Dedifferentiated amniotic fluid mesenchymal stem cell (primary cell): ENCODE data around the gene PTPN18.

Experiments
- DNase-seq: peaks from one replicate; pipeline ENCODE4 v3.0.0-alpha.2; 2016; ENCODE audit errors: extremely low spot score

PTPN18 gene

DNA sequence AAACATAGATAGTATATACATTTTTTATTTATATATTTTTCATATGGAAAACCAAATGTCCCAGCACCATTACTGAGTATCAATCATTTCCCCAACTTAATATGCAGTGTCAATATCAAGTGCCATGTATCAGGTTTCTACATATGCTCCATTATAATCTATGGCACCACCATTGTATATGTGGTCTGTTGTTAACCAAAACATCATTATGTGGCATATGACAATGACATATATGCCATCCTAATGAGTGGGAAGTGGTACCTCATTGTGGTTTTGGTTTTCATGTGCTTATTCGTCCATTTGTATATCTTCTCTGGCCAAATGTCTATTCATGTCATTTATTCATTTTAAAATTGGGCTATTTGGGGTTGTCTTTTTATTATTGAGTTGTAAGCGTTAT lies 9.2 kb downstream of the PTPN18 start:
- DNase-seq = no peak

DNA sequence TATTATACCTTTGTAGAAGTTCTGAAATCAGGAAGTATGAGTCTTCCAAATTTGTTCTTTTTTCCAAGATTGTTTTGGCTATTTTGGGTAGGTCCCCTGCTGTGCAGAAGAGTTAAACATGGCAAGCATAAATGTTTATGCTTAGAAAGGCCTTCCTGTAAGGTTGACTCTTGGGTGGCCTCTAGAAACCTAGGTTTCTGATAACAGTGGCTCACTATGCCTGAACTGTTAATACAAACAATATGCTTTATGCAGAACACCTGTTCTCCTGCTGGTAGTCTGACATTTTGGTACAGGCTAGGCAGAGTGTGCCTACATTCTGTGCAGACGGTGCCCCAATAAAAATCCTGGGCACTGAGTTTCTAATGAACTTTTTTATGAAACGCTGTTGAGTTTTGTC lies 10.1 kb downstream of the PTPN18 start:
- no peak for DNase-seq

DNA sequence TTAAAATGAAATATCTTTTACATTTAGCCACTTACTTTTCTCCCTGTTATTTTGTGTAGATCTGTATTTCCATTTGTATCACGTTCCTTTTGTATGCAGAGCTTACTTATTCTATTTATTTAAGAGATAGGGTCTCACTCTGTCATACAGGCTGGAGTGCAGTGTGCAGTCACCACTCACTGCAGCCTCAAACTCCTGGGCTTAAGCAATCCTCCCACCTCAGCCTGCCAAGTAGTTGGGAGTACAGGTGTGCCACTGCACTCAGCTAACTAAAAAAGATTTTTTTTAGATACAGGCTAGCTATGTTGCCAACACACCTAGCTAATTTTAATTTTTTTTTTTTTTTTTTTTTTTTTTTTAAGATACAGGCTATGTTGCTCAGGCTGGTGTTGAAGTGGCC lies 10.9 kb downstream of the PTPN18 start:
- DNase-seq = no peak

- DNase-seq = no peak
These were observed 12.9 kb downstream of the PTPN18 start for GRCh38 chr2:130368786-130369185.

DNA sequence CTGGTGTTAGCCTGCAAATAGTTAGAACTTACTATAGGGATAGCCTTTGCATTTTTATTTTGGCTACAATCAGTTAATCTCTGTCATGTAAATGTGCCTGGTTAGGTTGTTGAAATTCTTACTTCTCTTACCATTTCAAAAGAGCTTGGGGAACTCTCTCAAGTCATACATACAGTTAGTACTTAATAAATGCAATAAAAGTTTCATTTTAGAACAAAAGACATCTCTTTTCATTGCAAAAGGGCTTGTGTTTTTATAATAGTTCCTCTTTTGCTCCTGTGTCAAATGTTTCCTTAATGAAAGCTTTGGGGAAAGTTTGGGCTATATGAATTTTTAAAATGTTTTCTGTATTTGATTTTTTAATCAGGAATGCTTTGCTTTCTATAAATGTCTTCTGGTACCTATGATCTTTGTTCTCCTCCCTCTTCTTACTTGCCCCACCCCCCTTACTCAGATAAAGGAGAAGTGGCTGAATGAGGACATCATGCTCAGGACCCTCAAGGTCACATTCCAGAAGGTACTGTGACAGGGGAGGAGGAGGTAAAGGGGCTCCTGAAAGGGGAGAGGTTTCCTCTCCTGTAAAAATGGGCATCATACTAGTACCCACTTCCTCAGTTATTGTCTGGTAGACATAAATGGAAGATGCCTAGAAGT lies 13.6 kb downstream of the PTPN18 start:
- DNase-seq = no peak

GRCh38 chr2:130369965-130370341 lies 14.1 kb downstream of the PTPN18 start:
- no peak for DNase-seq

DNA sequence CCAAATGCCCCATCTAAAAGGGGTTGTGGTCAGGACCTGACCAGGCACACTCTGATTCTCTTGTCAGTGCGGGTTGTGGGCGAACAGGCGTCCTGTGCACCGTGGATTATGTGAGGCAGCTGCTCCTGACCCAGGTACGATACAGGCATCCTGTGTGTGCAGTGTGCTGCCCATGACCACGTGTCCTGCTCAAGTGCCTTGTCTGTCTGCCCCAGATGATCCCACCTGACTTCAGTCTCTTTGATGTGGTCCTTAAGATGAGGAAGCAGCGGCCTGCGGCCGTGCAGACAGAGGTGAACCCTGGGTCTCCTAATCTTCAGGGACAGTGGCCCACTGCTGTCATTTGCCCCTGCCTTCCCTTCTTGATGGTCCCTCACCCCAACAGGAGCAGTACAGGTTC lies 14.6 kb downstream of the PTPN18 start:
- DNase-seq = no peak

DNA sequence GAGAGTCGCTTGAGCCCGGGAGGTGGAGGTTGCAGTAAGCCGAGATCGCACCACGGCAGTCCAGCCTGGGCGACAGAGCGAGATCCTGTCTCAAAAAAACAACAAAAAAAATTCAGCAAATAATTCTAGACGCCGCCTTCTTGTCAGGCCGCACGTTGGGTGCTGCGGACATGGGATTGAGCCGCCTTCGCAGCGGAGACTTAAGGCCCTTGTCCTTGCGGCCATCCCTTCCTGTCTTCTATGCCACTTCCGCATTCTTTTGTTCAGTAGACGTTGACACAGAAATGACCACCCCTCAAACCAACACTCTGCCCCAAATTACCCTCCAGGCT lies 15.8 kb downstream of the PTPN18 start:
- DNase-seq = no peak

- peak; percentile 73 for DNase-seq
These were observed 16.4 kb downstream of the PTPN18 start for GRCh38 chr2:130372055-130372832.

DNA sequence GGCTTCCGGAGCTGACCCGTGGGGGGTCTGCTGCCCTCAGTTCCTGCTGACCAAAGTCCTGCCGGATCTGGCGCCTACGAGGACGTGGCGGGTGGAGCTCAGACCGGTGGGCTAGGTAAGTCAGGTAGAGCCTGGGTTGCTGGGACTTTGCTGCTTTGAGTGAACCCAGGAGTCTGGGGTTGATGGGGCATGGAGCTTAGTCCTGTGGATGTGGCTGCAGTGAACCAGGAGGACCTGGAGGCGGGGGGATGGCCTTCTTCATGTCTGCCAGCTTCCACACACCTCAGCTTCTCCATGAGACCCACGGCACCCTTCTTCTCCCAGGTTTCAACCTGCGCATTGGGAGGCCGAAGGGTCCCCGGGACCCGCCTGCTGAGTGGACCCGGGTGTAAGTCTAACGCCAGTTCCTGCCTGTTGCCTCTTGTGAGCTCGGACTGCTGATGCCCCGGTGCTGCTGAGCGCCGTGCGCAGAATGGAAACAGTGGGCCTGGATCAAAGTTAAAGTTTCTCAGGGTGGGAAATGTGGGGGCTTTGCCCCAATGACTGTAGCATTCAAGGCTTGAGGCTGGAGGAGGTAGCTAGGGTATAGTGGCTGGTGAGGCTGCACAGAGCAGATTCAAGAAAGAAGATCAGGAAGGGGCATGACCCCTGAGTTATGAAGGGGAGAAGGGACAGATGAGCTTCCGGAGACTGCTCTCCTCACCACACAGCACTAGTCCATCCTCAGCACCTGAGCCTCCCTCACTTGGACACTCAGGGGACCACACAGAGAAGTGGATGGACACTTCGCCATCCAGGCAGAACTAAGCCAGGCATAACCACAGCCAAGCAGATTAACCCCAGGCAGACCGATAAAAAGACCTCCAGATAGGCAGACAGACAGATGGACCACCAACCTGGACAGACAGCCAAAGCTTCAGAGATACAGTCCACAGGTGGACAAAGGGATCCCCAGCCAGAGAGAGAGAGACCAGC lies 17.3 kb downstream of the PTPN18 start:
- DNase-seq = no peak

DNA sequence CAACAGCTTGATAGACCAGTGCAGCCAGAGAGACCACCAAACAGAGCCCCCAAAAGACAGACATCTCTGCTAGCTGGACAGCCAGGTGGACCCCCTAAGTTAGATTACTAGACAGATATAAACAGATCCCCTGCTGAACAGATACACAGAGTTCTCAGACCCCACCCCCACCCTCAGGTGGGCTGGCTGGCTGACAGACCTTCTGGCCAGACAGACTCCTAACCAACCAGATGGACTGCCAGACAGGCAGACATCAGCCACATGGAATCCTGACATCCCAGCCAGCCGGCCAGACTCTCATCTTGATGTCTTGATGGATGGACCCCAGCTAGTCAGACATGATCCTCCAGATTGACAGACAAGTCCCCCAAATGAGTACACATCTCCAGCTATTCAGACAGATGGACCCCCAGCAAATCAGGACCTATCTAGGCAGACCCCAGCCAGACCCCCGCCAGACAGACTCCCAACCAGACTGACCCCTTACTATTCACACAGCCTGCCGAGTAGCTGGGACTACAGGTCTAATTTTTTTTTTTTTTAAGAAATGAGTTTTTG lies 18.0 kb downstream of the PTPN18 start:
- DNase-seq = no peak

DNA sequence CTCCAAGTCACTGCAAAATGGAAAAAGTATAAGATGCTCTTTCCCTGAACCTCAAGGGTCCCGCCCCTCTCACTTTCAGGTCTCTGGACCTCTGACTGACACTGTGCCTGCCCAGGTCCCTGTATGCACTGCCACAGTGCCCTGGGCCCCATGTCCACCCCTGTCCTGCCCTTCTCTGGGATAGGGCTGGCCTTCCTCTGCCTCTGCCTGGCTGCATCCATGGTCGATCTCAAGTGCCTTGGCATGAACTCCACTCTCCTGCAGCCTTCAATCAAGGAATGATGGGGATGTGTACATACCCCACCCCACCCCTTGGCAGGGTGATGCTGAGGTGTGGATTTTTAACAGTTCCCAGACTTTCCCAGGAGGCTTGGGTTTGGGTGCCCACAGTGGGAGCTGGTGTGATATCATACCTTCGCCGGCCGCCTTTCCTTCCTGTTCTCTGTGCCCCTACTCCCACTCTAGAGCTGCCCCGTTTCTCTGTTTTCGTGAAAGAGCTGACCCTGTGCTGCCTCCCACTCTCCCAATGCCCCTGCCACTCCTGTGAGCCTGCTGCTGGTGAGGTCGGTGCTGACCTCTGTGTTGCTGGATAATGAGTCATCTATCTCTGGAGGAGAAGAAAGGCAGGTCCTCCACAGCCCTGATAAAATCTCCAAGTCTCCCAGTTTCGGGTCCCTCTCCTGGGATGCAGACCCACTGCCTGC lies 18.9 kb downstream of the PTPN18 start:
- DNase-seq = no peak

GRCh38 chr2:130375291-130376266 lies 19.7 kb downstream of the PTPN18 start:
- DNase-seq = no peak

- no peak for DNase-seq
These were observed 20.8 kb downstream of the PTPN18 start for GRCh38 chr2:130376433-130377293.

GRCh38 chr2:130377491-130377890 lies 21.6 kb downstream of the PTPN18 start:
- no peak for DNase-seq

DNA sequence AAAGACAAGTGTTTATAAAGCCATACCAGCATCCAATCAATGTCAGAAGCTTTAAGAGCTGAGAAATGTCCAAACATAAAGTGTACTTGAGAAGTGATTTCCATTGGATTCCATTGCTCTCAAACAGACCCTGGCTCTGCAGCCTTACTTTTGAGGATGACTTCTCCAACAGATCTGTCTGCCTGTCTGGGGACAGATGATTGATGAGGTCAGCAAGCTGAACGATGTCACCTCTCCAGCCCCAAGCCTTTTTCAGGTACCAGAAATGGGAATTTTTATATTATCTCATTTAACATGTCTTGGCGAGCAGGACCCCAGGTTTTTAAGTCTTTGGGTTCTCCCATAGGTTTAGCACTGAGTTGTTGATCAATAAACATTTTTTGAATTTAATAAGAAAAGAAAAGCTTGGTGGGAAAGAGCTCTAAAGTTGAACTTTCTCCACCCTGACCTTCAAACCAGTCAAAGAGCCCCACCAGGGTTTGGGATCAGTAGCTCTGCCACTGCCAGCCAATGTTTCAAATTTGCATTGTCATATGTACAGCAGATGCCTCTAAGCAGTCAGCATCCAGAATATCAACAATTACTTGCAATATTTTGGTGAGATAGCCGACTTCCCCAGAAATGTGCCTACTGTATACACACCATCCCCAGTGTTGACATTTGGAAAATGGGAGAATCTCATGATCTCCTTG lies 22.5 kb downstream of the PTPN18 start:
- DNase-seq = no peak

DNA sequence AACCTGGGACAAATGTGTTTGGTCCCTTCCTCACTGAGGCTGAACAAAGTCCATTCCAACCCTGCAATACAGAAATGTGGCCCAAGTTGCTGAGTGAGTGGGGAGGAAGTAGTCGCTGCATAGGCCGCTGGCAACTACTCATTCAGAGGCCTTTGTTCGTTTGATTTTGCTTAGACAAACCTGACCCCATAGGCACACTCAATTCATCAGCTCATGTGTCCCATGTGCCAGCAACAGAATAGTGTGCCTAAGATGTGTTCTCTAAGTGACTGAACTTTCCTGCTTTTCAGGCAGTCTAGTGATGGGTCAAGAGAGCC lies 23.0 kb downstream of the PTPN18 start:
- no peak for DNase-seq

DNA sequence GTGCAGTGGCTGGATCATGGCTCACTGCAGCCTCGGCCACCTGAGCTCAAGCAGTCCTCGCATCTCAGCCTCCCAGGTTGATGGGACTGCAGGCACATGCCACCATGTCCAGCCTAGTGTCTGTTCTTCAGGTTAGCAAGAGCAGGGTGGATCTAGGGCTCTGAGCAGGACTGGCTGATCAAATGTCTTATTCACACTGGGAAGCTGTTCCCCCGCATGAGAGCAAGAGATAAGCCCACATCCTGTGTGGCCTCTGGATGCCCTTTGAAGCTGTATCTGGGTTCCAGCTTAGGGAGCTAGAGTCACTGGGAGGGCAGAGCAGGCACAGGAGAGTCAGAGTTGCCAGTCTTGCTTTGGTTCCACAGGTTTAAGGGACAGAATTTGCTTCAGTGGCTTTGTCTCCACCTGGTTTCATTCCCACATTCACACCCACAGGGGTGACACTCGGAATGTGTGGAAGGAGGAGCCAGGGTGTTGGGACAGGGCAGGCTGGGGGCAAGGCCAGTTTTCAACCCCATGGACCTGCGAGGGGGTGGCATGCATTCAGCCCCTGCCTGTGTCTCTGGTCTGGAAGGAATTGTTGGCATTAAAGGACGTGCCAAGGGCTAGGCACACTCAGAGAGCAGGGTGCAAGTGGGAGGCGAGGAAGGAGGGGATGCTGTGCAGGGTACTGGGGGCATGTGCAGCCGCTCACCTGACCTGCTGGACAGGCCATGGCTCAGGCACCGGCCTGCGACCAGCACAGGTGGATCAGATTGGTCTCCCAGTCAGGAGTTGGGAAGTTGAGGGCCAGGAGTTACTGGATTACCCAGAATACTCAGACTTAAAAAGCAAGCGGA lies 24.5 kb downstream of the PTPN18 start:
- no peak for DNase-seq
